Gastrocnemius medialis (tissue), 4 donors: Measurements from ENCODE around the gene DMRTB1. TPM values are rescaled to one million over a fixed set of nuclear protein-coding genes. Genes with fewer than 3 reads are reported as not detected.

Experiments used
- ATAC-seq, 2 donors: fragments of 150-250 bp; one replicate each; pipeline ENCODE4 v1.9.1; 2016
- DNase-seq, 2 donors: peaks; one replicate each; pipeline ENCODE4 v3.0.0-alpha.2; 2019
- H3K27ac ChIP-seq, 4 donors: fragments of 200-600 bp; sonication (generic); 1 replicate in 1 of 4; 2 replicates in 3 of 4; pipeline ENCODE4 v1.5.1; 2016 to 2018; ENCODE audit warnings: mild to moderate bottlenecking in 2 of 4, moderate library complexity in 1 of 4
- H3K27me3 ChIP-seq, 3 donors: fragments of 200-600 bp; sonication (generic) in 2 of 3; 1 replicate in 1 of 3; 2 replicates in 2 of 3; pipeline versions ENCODE4 v1.5.1 to v1.6.0; 2016 to 2019; ENCODE audit warnings: mild to moderate bottlenecking in 1 of 3, moderate library complexity in 1 of 3
- H3K36me3 ChIP-seq, 2 donors: fragments of 200-600 bp; sonication (generic) in 1 of 2; one replicate each; pipeline ENCODE4 v1.5.1; 2017 to 2018
- H3K4me1 ChIP-seq, 2 donors: fragments of 200-600 bp; sonication (generic) in 1 of 2; one replicate each; pipeline ENCODE4 v1.5.1; 2016 to 2017; ENCODE audit warnings: mild to moderate bottlenecking in 2 of 2
- H3K4me3 ChIP-seq, 4 donors: fragments of 200-600 bp; sonication (generic) in 3 of 4; 1 replicate in 1 of 4; 2 replicates in 3 of 4; pipeline ENCODE4 v1.5.1; 2016 to 2019; ENCODE audit warnings: mild to moderate bottlenecking in 2 of 4
- H3K9me3 ChIP-seq, 3 donors: fragments of 200-600 bp; sonication (generic) in 2 of 3; 1 replicate in 1 of 3; 2 replicates in 2 of 3; pipeline ENCODE4 v1.5.1; 2016 to 2019
- POLR2A ChIP-seq, 2 donors: fragments of 450-650 bp; IDR thresholded peaks; one replicate each; pipeline ENCODE4 v1.6.1; 2017; ENCODE audit warnings: antibody characterized with exemption in 2 of 2, mild to moderate bottlenecking in 2 of 2, moderate library complexity in 2 of 2
- in situ Hi-C, 4 donors: fragments of 200-750 bp; cut with MboI; loops; one replicate each; pipeline versions ENCODE4 v1.15.0 to v1.8.0; 2017; ENCODE audit warnings: low sequenced_read_pairs in 4 of 4
- intact Hi-C: fragments of 100-400 bp; cut with DNase I; formaldehyde crosslinking; loops from one replicate; pipeline ENCODE4 v1.15.1; 2023; ENCODE audit warnings: low total_unique reads
- total RNA-seq, 4 donors: library from RNA; depleted of rRNA; stranded (reverse); fragments of >200 nt; gene quantifications; one replicate each; pipeline versions ENCODE4 v1.1.0 to v1.2.3, GENCODE V29; 2016
- TF ChIP-seq, protein P1 (sequence below), 5 experiments: fragments of 450-650 bp in 3 of 5; fragments of 200-600 bp in 2 of 5; sonication (generic) in 2 of 5; IDR thresholded peaks in 4 of 5; conservative IDR thresholded peaks in 1 of 5; 1 replicate in 4 of 5; 2 replicates in 1 of 5; pipeline ENCODE4 v1.5.1; 2016 to 2019; ENCODE audit warnings: antibody characterized with exemption in 5 of 5, mild to moderate bottlenecking in 3 of 5, moderate library complexity in 3 of 5

The DMRTB1 gene
- total RNA-seq, 4 donors from 2014 or later, result not detected

DNA sequence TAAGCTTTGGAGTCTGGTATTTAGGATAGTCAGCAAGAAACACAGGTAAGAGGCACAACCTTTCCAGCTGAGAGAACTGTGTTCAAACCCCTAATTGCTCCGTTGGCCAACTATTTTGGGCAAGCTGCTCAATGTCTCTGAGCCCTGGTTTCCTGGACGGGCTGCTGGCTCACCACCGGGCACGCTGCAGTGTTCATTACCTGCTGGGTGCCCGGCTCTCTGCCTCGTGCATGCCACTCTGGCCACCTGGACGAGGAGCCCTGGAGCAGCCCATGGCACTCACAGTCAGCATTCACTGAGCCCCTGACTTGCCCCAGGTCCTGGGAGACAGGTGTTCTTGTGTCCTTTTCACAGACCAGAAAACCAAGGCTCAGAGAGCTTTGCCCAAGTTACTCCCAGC, 51.0 kb downstream of the DMRTB1 start:
- TF ChIP-seq, protein P1, sequence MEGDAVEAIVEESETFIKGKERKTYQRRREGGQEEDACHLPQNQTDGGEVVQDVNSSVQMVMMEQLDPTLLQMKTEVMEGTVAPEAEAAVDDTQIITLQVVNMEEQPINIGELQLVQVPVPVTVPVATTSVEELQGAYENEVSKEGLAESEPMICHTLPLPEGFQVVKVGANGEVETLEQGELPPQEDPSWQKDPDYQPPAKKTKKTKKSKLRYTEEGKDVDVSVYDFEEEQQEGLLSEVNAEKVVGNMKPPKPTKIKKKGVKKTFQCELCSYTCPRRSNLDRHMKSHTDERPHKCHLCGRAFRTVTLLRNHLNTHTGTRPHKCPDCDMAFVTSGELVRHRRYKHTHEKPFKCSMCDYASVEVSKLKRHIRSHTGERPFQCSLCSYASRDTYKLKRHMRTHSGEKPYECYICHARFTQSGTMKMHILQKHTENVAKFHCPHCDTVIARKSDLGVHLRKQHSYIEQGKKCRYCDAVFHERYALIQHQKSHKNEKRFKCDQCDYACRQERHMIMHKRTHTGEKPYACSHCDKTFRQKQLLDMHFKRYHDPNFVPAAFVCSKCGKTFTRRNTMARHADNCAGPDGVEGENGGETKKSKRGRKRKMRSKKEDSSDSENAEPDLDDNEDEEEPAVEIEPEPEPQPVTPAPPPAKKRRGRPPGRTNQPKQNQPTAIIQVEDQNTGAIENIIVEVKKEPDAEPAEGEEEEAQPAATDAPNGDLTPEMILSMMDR (IDR thresholded peaks at IDR 0.05 in 4 of 5, conservative IDR thresholded peaks at IDR 0.05 in 1 of 5), result no peak
- no peak for TF ChIP-seq POLR2A (IDR thresholded peaks at IDR 0.05)
- Histone ChIP-seq H3K27me3 (no peaks in the 10 kb centered on the region), H3K4me1 (no peaks in the 10 kb centered on the region), H3K4me3 (no peak overlapping the region), H3K9me3 (no peaks in the 10 kb centered on the region), H3K36me3 (no peaks in the 10 kb centered on the region), H3K27ac (no peak overlapping the region)
- DNase-seq (no peak), ATAC-seq (no peak)
- in situ Hi-C loops, result no loop called here
- intact Hi-C loops, result no loop called here

DNA sequence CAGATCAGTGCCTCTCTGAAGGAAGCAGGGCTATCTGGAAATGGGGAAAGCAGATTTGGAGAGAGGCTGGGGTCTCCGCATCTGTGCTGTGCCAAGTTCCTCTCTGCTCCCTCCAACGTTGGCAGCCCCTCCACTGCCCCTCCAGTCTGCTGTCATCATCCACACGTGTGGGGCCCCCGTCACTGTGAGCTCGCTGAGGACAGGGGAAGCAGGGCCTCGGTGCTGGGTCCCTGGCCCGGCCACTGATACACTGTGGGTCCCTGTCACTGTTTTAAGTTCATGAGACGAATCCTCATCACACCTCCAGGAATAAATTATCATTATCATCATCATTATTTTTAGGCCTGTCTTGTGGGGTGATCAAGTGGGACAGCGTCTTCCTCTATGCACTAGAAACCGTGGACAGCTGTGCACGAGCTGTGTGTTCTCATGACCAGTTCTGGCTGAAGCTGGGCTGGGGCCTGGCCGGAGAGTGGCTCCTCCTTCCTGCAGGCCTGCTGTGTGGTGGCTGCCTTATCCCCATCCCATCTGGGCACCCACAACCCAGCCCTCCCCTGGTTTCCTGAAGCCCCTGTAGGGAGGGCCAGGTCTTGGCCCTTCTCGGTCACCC, 52.2 kb downstream of the DMRTB1 start:
- H3K27ac ChIP-seq, result no peak overlapping the region
- no peak for TF ChIP-seq POLR2A (IDR thresholded peaks at IDR 0.05)
- TF ChIP-seq, protein P1 (IDR thresholded peaks at IDR 0.05 in 4 of 5, conservative IDR thresholded peaks at IDR 0.05 in 1 of 5), result no peak

DNA sequence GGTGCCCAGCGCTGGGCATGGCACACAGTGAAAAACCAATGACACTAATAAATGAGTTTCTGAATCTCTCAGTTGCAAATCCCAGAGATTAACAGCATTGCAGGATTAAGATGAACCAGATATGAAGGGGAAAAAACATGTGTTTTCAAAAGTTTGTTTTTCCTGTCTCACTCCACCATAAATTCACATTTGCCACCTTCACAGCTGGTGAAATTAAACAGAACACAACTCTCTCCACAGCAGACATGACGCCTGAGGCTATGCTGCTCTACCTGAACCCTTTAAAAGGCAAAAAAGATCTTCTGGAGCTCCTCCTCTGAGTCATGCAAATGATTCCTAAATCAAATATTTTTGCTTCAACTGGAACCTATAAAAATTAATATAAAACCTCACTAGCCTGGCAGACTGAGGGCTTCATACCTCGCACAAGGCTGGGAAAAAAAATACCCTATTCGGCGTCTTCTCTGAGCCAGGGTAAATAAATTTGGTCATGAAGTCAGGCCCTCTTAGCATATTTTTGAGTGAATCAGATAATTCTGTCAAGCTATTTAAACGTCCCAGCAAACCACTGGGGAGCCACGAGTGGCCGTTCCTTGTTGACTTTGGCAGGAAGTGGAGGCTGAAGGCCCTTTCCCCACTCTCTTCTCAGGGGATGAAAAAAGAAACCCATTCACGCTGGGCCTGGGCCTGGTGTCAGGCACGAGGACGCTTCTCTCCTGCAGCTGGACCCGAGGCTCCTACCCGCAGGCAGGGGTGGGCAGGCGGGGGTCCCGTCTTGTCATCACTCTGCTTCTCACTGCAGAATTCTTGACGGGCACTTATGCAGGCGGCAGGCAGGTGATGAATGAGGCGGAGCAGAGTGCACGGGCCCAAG, 53.0 kb downstream of the DMRTB1 start:
- ATAC-seq, result no peak
- Histone ChIP-seq H3K4me1 (no peaks in the 10 kb centered on the region), H3K36me3 (no peaks in the 10 kb centered on the region), H3K9me3 (no peaks in the 10 kb centered on the region), H3K27ac (no peak overlapping the region), H3K4me3 (no peak overlapping the region), H3K27me3 (no peaks in the 10 kb centered on the region)
- in situ Hi-C loops, result no loop called here
- TF ChIP-seq, protein P1 (IDR thresholded peaks at IDR 0.05 in 4 of 5, conservative IDR thresholded peaks at IDR 0.05 in 1 of 5), result no peak
- intact Hi-C loops, result no loop called here
- DNase-seq, result no peak

More for the DNA sequence above, 52.2 kb downstream of the DMRTB1 start:
- intact Hi-C loops, result no loop called here
- DNase-seq (no peak), ATAC-seq (no peak)
- Histone ChIP-seq H3K36me3 (no peaks in the 10 kb centered on the region), H3K4me3 (no peak overlapping the region), H3K9me3 (no peaks in the 10 kb centered on the region), H3K27me3 (no peaks in the 10 kb centered on the region), H3K4me1 (no peaks in the 10 kb centered on the region)
- in situ Hi-C loops, result no loop called here

DNA sequence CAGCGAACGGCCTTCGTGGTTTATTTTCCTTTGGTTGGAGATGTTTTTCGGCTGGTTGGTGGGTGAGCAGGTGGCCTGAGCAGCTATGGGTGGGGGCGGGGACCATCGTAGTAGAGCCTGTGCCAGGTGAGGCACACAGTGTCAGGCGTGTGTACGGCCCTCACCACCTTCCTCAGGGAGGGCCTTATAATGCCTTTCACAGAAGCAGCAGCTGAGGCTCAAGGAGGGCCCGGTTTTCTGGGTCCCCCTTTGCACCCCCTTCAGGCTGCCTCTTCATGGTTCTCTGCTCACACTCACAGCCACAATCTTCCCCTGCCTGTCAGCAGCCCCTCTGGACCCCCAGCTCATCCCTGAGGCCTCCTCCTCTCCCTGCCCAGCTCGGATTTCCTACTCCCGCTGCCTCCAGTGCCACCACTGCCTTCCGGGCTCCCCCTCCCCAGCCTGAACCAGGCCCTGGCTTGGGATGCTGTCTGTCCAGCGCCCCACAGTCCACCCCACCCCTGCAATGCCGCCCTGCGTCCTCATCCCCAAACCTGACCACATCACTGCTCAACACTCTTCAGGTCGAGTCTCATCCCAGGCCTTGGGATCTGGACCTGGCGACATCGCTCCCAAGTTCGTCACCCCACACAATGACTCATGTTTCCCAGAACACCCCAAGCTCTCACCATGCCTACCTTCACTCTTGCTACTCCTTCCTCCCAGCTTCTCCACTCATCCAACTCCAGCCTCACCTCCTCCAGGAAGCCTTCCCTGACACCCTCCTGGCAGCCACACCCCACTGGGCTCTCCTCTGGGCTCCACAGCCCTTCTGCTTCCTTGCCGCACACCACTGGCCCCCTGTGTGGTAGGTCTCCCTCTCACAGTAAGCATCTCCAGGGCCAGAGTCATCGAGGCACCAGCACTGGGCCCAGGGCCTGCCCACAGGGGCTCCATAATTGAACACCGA, 53.9 kb downstream of the DMRTB1 start:
- Histone ChIP-seq H3K36me3 (no peaks in the 10 kb centered on the region), H3K4me1 (no peaks in the 10 kb centered on the region), H3K27ac (no peak overlapping the region), H3K27me3 (no peaks in the 10 kb centered on the region), H3K4me3 (no peak overlapping the region), H3K9me3 (no peaks in the 10 kb centered on the region)
- in situ Hi-C loops, result no loop called here
- ATAC-seq (no peak), DNase-seq (no peak)
- intact Hi-C loops, result no loop called here
- TF ChIP-seq, protein P1 (IDR thresholded peaks at IDR 0.05 in 4 of 5, conservative IDR thresholded peaks at IDR 0.05 in 1 of 5), result no peak
- no peak for TF ChIP-seq POLR2A (IDR thresholded peaks at IDR 0.05)
